Endothelial cell of umbilical vein (primary cell): ENCODE data around the gene STK32C.

Source experiments
- CTCF ChIP-seq, 2 donors: IDR thresholded peaks; 1 replicate in 1 of 2; 2 replicates in 1 of 2; pipeline ENCODE4 v1.5.1; 2011; ENCODE audit warnings: low read length in 2 of 2, mild to moderate bottlenecking in 2 of 2, moderate library complexity in 2 of 2, control low read depth in 1 of 2, inconsistent platforms in 1 of 2, low read depth in 1 of 2; ENCODE audit not compliant: insufficient read depth in 1 of 2; ENCODE audit errors: extremely low read depth in 1 of 2
- EZH2 ChIP-seq: IDR thresholded peaks from 2 replicates; pipeline ENCODE4 v1.6.1; 2012; ENCODE audit warnings: borderline replicate concordance, low read depth, mild to moderate bottlenecking, moderate library complexity, low read length, inconsistent platforms; ENCODE audit not compliant: severe bottlenecking
- FOS ChIP-seq: IDR thresholded peaks from 2 replicates; pipeline ENCODE4 v1.6.1; 2011; ENCODE audit warnings: mild to moderate bottlenecking, low read length, moderate library complexity, borderline replicate concordance; ENCODE audit not compliant: insufficient read depth
- POLR2A ChIP-seq: IDR thresholded peaks from 2 replicates; pipeline ENCODE4 v1.6.1; 2012; ENCODE audit warnings: low read depth, mild to moderate bottlenecking, control low read depth, low read length
- POLR2AphosphoS5 ChIP-seq: IDR thresholded peaks from 2 replicates; pipeline ENCODE4 v1.6.1; 2012; ENCODE audit warnings: low read depth, mild to moderate bottlenecking, control low read depth, low read length, moderate library complexity; ENCODE audit not compliant: insufficient read depth
- TF ChIP-seq, protein P1 (sequence below): IDR thresholded peaks from 2 replicates; pipeline ENCODE4 v1.6.1; 2011; ENCODE audit not compliant: insufficient read depth, insufficient read length

- no peak for TF ChIP-seq POLR2A
- no peak for TF ChIP-seq CTCF (IDR thresholded peaks at IDR 0.05; ENCODE audit: extremely low read depth in 1 of 2, insufficient read depth in 1 of 2, low read depth in 1 of 2, low read length in 2 of 2)
- no peak for TF ChIP-seq POLR2AphosphoS5
- TF ChIP-seq FOS = no peak
- TF ChIP-seq, protein P1, sequence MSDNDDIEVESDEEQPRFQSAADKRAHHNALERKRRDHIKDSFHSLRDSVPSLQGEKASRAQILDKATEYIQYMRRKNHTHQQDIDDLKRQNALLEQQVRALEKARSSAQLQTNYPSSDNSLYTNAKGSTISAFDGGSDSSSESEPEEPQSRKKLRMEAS = no peak
- TF ChIP-seq EZH2 = no peak
Observed at GRCh38 chr10:132303361-132304115, 4.2 kb downstream of the STK32C start.
